IgD-negative memory B cell (primary cell): ENCODE measurements around the gene PSG11. TPM values are rescaled to one million over a fixed set of nuclear protein-coding genes. Genes with fewer than 3 reads are reported as not detected.
"Not testable (repeated sequence)": the region's sequence is repeated elsewhere in the genome, so short reads cannot be mapped to it uniquely, and the experiment has no call there.

ENCODE experiments used
- H3K27ac Mint-ChIP-seq, 3 donors: one replicate each; pipeline ENCODE4 v1.8.0; 2020 to 2022; ENCODE audit warnings: mild to moderate bottlenecking in 3 of 3, mixed read lengths in 3 of 3, moderate library complexity in 1 of 3
- H3K27me3 Mint-ChIP-seq: one replicate; pipeline ENCODE4 v1.8.0; 2021; ENCODE audit warnings: mixed read lengths
- H3K36me3 Mint-ChIP-seq: one replicate; pipeline ENCODE4 v1.8.0; 2020; ENCODE audit warnings: mild to moderate bottlenecking, mixed read lengths
- H3K4me1 Mint-ChIP-seq, 3 donors: one replicate each; pipeline ENCODE4 v1.8.0; 2020 to 2022; ENCODE audit warnings: mixed read lengths in 3 of 3, mild to moderate bottlenecking in 1 of 3
- H3K4me3 Mint-ChIP-seq, 4 donors: one replicate each; pipeline ENCODE4 v1.8.0; 2020 to 2022; ENCODE audit warnings: mild to moderate bottlenecking in 4 of 4, mixed read lengths in 4 of 4, moderate library complexity in 3 of 4
- H3K9me3 Mint-ChIP-seq, 3 donors: one replicate each; pipeline ENCODE4 v1.8.0; 2020 to 2021; ENCODE audit warnings: mixed read lengths in 3 of 3, mild to moderate bottlenecking in 1 of 3
- polyA plus RNA-seq: library from polyadenylated mRNA; unstranded; fragments of 300-500 nt; fragmentation: Illumina TruSeq; gene quantifications from one replicate; pipeline ENCODE4 v1.2.3, GENCODE V29; 2021

Gene PSG11
- polyA plus RNA-seq = not detected

DNA sequence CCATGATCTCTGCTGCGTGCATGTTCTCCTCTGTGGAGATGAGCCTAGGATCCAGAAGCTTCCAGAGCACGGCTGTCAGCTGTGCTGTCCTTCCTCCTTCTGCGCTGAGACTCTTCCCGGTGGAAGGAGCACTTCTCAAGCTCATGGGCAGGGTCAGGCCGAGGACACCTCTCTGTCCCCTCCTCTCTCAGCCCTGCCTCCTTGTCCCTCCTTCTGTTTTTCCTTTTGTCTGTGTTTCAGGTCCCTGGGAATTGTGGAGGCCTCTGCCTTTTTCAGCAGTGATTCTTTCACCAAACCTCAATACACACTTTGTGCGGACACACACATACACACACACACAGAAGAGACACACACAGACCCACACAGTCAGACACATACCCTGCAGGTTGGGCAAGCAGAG is at the start of gene PSG11:
Gene PSG11, minus strand, starts transcription at position 101 of the 400 bp plus-strand sequence. Its CDS starts 97 bp downstream, at position 4.
- H3K27ac Mint-ChIP-seq = not testable (repeated sequence)

DNA sequence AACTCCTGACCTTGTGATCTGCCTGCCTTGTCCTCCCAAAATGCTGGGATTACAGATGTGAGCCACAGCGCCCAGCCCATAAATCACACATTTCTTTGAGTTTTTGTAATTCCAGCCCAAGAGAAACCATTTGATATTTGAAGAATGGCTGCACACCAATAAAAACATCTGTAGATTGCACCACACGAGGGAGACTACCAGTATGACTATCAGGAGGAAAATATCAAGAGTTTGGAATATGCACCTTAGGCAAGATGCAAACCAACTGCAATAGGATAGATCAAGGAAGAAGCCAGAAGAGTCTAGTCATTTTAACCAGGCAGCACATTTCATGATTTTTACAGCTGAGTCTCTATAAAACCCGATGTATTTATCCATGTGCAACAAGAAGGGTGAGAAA is 36.1 kb upstream of the PSG11 start:
- H3K4me1 Mint-ChIP-seq, H3K27ac Mint-ChIP-seq: not testable (repeated sequence)

More for the DNA sequence above, at the start of gene PSG11:
- H3K27me3 Mint-ChIP-seq, H3K4me1 Mint-ChIP-seq, H3K9me3 Mint-ChIP-seq, H3K4me3 Mint-ChIP-seq, H3K36me3 Mint-ChIP-seq: not testable (repeated sequence)

DNA sequence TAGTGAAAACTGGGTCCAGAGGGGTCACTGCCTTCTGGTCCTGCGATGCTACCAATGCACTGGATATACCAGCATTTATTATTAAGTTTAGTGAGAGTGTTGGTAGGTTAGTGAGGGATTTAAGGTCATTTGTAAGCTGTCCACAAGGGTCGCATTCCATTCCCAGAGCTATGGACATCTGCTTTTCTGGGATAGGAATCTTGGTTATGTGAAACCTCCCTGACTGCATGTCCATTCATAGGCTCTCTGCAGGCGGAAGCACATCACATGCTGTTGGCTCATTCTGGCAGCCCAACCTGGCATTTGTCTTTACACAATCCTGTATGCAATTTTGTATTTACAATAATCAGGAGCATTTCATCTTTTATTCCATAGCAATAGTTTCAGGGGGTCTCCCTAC is 35.1 kb upstream of the PSG11 start:
- H3K9me3 Mint-ChIP-seq = peaks cover 2 to 16% (median 5%) of the 10 kb centered on the region in 3 donors
- H3K36me3 Mint-ChIP-seq, H3K4me1 Mint-ChIP-seq, H3K27me3 Mint-ChIP-seq, H3K27ac Mint-ChIP-seq, H3K4me3 Mint-ChIP-seq: not testable (repeated sequence)

More for the DNA sequence above, 36.1 kb upstream of the PSG11 start:
- not testable (repeated sequence) for H3K27me3 Mint-ChIP-seq, H3K36me3 Mint-ChIP-seq, H3K4me3 Mint-ChIP-seq
- peaks cover 0 to 12% (median 5%) of the 10 kb centered on the region in 3 donors for H3K9me3 Mint-ChIP-seq

DNA sequence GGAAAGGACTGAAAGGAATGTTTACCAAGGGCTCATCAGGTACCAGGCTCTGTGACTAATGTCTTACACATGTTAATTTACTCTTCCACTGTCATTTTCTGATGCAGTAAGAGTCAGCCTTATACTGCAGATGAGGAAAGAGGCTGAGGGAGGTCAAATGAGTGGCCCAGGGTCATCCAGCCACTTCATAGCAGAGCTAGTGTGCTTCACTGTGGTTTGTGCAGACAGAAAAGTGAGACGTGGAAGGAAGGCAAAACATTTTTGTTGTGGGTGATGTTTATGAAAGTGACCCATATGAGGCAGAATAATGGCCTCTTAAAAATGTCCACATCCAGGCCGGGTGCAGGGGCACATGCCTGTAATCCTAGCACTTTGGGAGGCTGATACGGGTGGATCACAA is 34.0 kb upstream of the PSG11 start:
- H3K36me3 Mint-ChIP-seq, H3K27me3 Mint-ChIP-seq, H3K4me3 Mint-ChIP-seq, H3K4me1 Mint-ChIP-seq, H3K27ac Mint-ChIP-seq: not testable (repeated sequence)
- H3K9me3 Mint-ChIP-seq = peaks cover 2 to 20% (median 5%) of the 10 kb centered on the region in 3 donors

DNA sequence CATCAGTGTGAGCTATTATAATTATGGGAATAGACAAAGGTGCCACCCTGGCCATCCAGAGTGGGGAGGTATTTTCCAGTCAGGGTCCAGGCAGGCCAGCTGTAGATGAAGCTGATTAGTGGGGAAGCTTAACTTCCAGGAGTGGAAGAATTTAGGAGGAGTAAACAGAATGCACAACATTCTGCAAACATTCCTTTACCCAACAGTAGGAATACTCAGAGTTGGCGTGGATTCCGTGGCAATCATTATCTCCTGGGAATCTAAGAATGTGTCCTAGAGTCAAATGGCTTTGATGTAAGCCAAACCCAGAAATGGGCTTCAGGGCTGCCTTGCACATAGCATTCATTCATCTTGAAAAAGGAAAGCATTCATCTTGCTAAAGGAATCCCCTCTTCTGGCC is 33.2 kb upstream of the PSG11 start:
- H3K4me3 Mint-ChIP-seq, H3K4me1 Mint-ChIP-seq, H3K27ac Mint-ChIP-seq, H3K27me3 Mint-ChIP-seq, H3K36me3 Mint-ChIP-seq: not testable (repeated sequence)
- H3K9me3 Mint-ChIP-seq = peaks cover 3 to 27% (median 10%) of the 10 kb centered on the region in 3 donors

DNA sequence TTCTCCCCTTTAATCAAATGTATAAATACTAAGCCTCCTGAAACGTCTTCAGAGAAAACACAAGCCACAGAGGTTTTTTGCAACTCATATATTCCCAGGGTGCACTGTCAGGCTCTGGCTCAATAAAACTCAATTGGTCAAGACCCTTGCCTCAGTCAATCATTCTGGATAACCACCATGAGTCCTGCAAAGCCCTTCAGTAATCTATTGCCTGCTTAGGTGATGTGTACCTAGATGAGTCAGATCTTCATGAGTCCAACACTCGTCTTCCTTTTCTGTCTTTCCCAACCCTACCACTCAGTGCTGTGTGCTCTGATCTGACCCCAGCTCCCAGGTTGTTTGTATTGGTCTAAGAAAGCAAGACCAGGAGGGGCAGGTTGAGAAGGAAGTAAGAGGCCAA is 32.2 kb upstream of the PSG11 start:
- H3K27me3 Mint-ChIP-seq, H3K4me3 Mint-ChIP-seq, H3K4me1 Mint-ChIP-seq, H3K36me3 Mint-ChIP-seq: not testable (repeated sequence)
- Mint-ChIP-seq H3K27ac (peak overlapping the region in 1 of 3 donors; percentile 6), H3K9me3 (peaks cover 5 to 31% (median 13%) of the 10 kb centered on the region in 3 donors)

DNA sequence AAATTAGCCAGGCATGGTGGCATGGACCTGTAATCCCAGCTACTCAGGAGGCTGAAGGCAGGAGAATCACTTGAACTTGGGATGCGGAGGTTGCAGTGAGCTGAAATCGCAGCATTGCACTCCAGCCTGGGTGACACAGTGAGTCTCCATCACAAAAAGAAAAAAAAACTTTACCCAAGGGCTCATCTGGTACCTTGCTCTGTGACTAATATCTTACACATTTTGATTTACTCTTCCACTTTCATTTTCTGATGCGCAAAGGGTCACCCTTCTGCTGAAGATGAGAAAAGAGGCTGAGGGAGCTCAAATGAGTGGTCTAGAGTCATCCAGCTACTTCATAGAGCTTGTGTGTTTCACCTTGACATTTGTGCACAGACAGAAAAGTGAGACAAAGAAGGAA is 21.7 kb upstream of the PSG11 start:
- H3K27me3 Mint-ChIP-seq, H3K36me3 Mint-ChIP-seq, H3K9me3 Mint-ChIP-seq, H3K4me3 Mint-ChIP-seq, H3K4me1 Mint-ChIP-seq, H3K27ac Mint-ChIP-seq: not testable (repeated sequence)

DNA sequence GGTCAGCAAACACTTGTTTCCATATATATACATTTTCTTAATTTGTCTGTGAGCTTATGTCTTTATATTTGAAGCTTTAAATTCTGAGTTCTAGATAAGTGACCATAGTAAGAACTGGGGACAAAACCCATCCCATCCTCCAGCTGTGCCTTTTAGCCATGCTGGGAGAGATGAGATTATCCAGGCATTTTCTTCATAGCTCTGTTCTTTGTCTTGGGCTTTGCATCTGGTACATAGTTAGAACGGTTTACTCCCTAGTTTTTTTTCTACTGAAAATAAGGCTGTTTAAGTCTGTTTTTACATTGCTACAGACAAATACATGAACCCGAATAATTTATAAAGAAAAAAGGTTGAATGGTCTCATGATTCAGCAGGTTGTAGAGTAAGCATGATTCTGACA is 20.3 kb upstream of the PSG11 start:
- H3K4me1 Mint-ChIP-seq, H3K27ac Mint-ChIP-seq, H3K27me3 Mint-ChIP-seq, H3K36me3 Mint-ChIP-seq, H3K4me3 Mint-ChIP-seq, H3K9me3 Mint-ChIP-seq: not testable (repeated sequence)

DNA sequence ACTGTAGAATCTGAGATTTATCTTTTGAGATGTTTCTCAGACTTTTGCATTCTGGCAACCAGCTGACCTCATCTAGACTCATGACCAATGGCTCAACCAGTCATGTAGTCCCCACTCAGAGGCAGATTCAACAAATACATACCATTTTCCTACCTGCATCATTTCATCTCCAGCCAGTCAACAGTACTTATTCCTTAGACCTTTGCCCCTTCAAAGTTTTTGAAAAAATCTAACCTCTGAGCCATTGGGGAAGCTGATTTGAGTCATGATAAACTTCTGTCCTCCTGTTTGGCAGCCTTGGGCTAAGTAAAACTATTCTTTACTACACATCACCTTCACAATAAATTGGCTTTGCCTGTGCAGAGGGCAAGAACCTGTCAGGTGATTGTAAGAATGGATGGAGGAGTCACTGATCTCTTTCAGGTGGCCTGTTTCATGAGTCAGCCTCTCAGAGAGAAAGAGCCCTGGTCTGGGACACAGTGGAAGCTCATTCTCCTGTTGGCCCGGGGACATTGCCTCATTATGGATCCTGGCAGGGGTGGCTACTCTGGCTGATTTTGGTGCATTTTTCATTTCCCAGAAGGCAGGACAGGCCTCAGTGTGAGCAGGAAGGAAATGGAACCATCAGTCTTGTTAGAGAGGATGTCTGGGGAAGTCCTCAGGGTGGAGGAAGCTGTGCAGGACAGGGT is 17.4 kb upstream of the PSG11 start:
- not testable (repeated sequence) for H3K27ac Mint-ChIP-seq, H3K4me1 Mint-ChIP-seq

DNA sequence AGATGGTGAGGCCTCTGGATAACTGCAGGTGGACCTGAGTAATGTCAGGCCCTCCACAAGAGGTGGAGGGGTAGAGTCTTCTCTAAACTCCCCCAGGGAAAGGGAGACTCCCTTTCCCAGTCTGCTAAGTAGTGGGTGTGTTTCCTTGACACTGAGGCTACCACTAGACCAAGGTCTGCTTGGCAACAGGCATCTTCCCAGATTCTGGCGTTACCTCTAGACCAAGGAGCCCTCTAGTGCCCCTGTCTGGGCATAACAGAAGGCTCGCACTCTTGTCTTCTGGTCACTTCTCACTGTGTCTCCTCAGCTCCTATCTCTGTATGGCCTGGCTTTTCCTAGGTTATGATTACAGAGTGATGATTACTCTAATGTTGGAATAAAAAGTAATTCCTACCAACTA is 5.4 kb upstream of the PSG11 start:
- not testable (repeated sequence) for H3K36me3 Mint-ChIP-seq, H3K27ac Mint-ChIP-seq, H3K9me3 Mint-ChIP-seq

More for the DNA sequence above, 17.4 kb upstream of the PSG11 start:
- H3K4me3 Mint-ChIP-seq, H3K36me3 Mint-ChIP-seq, H3K27me3 Mint-ChIP-seq, H3K9me3 Mint-ChIP-seq: not testable (repeated sequence)

DNA sequence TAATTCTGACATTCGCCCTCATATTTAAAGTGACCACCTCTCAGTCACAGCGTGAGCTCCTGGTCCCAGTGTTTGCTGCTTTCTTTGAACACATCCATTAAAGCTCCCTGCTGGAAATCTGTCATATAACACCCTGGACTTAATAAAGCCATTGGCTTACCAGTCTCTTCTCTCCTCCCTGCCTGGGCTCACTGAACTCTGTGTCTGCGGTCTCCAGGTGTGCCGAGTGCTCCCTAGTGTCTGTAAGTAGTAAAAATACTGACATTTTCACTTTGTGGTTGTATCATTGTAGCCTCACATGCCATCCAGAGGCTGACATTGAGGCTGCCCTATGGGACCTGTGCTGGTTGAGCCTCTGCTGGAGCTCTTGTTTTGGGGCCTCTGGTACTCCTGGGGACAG is 2.6 kb upstream of the PSG11 start:
- peaks cover 6% of the 10 kb centered on the region for H3K27me3 Mint-ChIP-seq
- peak overlapping the region in 1 of 3 donors; percentile 24 for H3K27ac Mint-ChIP-seq
- peaks cover 0 to 2% (median 1%) of the 10 kb centered on the region in 3 donors for H3K9me3 Mint-ChIP-seq
- no peaks in the 10 kb centered on the region for H3K4me1 Mint-ChIP-seq
- H3K4me3 Mint-ChIP-seq = peak overlapping the region in 1 of 4 donors; percentile 55
- H3K36me3 Mint-ChIP-seq = no peaks in the 10 kb centered on the region

More for the DNA sequence above, 5.4 kb upstream of the PSG11 start:
- not testable (repeated sequence) for H3K27me3 Mint-ChIP-seq, H3K4me3 Mint-ChIP-seq, H3K4me1 Mint-ChIP-seq

DNA sequence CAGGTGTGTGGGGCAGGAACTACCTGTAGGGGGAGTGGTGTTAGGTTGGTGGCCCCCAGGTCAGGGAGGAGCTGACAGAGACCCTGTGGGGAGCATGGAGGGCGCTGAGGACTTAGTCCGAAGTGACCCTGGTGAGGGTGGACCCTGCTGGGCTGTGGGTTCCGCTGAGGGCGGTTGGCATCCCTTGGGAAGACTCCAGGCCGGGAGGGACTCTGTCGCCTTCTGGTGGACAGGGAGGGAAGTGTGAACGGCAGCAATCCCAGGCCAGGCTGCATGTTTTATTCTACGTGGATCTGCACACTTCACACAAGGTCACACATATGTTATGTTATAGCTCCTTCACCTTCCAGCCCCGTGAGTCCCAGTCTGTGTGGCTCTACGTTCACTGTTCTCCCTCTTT is 1.7 kb upstream of the PSG11 start:
- H3K36me3 Mint-ChIP-seq, H3K4me3 Mint-ChIP-seq, H3K27me3 Mint-ChIP-seq, H3K4me1 Mint-ChIP-seq, H3K9me3 Mint-ChIP-seq: not testable (repeated sequence)
- H3K27ac Mint-ChIP-seq = peak overlapping the region in 1 of 3 donors; percentile 38

DNA sequence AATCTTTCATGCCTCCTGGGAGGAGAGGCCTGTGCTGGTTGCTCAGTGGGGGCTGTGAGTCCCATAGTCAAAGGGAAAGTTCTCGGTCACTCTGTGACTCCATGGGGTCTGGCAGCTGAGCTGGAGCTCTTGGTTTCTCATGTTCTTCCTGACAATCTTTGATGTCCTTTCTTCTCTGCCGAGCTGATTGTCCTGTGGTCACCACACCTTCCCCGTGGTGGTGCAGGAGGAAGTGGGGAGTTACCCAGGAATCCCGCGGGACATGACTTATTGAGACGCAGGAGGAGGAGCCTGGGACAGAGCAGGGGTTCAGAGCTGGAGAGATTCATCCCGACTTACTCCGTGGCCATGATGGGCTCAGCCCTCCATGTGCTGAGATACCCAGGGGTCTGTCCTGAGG is 792 bp upstream of the PSG11 start:
- H3K4me3 Mint-ChIP-seq, H3K27me3 Mint-ChIP-seq, H3K36me3 Mint-ChIP-seq, H3K4me1 Mint-ChIP-seq, H3K27ac Mint-ChIP-seq, H3K9me3 Mint-ChIP-seq: not testable (repeated sequence)

DNA sequence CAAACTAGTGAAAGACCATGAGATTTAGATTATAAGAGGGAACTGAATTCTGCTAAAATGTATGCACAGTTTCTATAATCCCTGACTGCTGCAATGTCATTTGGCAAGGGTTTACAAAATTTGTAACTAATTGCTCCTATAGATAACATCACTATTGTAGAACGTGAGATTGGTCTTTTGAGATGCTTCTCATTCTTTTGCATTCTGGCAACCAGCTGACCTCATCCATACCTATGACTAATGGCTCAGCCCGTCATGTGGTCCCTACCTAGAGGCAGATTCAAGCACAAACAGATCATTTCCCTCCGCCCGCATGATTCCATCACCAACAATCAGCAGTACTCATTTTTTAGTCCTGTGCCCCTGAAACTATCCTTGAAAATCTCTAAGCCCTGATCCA is 4.2 kb downstream of the PSG11 start:
- H3K4me1 Mint-ChIP-seq, H3K4me3 Mint-ChIP-seq, H3K9me3 Mint-ChIP-seq, H3K27ac Mint-ChIP-seq, H3K27me3 Mint-ChIP-seq, H3K36me3 Mint-ChIP-seq: not testable (repeated sequence)

DNA sequence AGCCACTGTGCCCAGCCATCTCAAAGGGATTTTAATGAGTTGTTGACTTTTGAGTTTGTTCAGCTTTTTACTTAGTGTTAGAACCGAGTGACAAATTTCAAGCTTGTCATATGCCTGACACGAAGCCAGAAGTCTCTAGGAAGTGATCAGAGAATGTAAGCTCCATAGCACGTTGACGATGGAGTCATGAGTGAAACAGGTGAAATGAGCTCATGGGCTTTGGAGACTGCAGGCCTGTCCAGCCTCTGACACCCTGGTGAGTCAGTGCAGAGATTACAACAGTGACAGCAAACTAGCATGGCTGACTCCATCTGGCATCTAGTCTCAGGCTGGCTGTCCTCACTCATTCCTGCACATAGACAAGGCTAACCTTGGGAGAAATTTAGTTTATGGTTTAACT is 4.6 kb downstream of the PSG11 start:
- H3K27me3 Mint-ChIP-seq, H3K4me1 Mint-ChIP-seq, H3K27ac Mint-ChIP-seq, H3K36me3 Mint-ChIP-seq, H3K4me3 Mint-ChIP-seq, H3K9me3 Mint-ChIP-seq: not testable (repeated sequence)

DNA sequence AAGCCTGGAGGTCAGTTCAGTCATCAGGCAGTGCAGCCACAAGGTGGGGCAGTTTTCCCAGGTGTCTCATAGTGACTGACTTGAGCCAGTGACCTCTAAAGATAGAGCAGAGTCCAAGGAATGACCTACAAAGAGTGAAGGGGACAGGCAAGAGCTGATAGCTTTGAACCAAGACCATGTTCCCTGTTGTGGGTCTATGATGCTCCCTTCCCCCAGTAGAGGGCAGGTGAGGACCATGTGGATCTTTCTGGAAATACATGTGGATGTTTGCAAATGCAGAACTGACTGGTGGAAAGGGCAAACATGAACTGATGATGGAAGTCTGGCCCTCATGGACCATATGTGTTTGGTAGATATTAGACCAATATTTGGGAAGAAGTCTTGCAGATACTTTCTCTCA is 6.7 kb downstream of the PSG11 start:
- not testable (repeated sequence) for H3K27me3 Mint-ChIP-seq, H3K27ac Mint-ChIP-seq, H3K9me3 Mint-ChIP-seq, H3K4me1 Mint-ChIP-seq, H3K4me3 Mint-ChIP-seq, H3K36me3 Mint-ChIP-seq

DNA sequence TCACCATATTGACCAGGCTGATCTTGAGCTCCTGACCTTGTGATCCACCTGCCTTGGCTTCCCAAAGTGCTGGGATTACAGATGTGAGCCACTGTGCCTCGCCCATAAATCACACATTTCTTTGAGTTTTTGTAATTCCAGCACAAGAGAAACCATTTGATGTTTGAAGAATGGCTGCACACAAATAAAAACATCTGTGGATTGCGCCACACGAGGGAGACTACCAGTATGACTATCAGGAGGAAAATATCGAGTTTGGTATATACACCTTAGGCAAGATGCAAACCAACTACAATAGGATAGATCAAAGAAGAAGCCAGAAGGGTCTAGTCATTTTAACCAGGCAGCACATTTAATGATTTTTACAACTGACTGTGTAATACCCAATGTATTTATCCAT is 20.4 kb downstream of the PSG11 start:
- not testable (repeated sequence) for H3K27ac Mint-ChIP-seq, H3K4me3 Mint-ChIP-seq, H3K9me3 Mint-ChIP-seq, H3K4me1 Mint-ChIP-seq, H3K36me3 Mint-ChIP-seq, H3K27me3 Mint-ChIP-seq
